ENCODE results near the gene DDX11.
"Not testable (repeated sequence)": the region's sequence is repeated elsewhere in the genome, so short reads cannot be mapped to it uniquely, and the experiment has no call there.

Gene DDX11

GRCh38 chr12:31070971-31071740, 2.5 kb upstream of the DDX11 start:
- peak; percentile 37 for DNase-seq

- peak; percentile 52 for DNase-seq
These were observed 698 bp upstream of the DDX11 start for GRCh38 chr12:31072962-31073361.

GRCh38 chr12:31074333-31074874, 744 bp downstream of the DDX11 start:
- not testable (repeated sequence) for DNase-seq

- DNase-seq: peak; percentile 24
These were observed 2.5 kb downstream of the DDX11 start for GRCh38 chr12:31076150-31076549.

GRCh38 chr12:31077095-31077494, 3.4 kb downstream of the DDX11 start:
- peak; percentile 49 for DNase-seq

- DNase-seq: peak; percentile 50
These were observed 4.3 kb downstream of the DDX11 start for GRCh38 chr12:31077998-31078397.

- DNase-seq: peak; percentile 35
These were observed 5.8 kb downstream of the DDX11 start for GRCh38 chr12:31079421-31079820.

GRCh38 chr12:31080221-31080620, 6.6 kb downstream of the DDX11 start:
- peak; percentile 94 for DNase-seq

GRCh38 chr12:31081274-31081673, 7.6 kb downstream of the DDX11 start:
- peak; percentile 38 for DNase-seq

GRCh38 chr12:31084241-31084640, 10.6 kb downstream of the DDX11 start:
- DNase-seq: peak; percentile 35

- DNase-seq: not testable (repeated sequence)
These were observed 12.4 kb downstream of the DDX11 start for GRCh38 chr12:31086032-31086431.

- peak; percentile 38 for DNase-seq
These were observed 13.8 kb downstream of the DDX11 start for GRCh38 chr12:31087486-31087885.

GRCh38 chr12:31087956-31088355, 14.3 kb downstream of the DDX11 start:
- peak; percentile 38 for DNase-seq

- peak; percentile 40 for DNase-seq
These were observed 15.4 kb downstream of the DDX11 start for GRCh38 chr12:31089072-31089471.

- peak; percentile 49 for DNase-seq
These were observed 18.0 kb downstream of the DDX11 start for GRCh38 chr12:31091629-31092028.

GRCh38 chr12:31092718-31093117, 19.1 kb downstream of the DDX11 start:
- peak; percentile 45 for DNase-seq

- DNase-seq: peak; percentile 45
These were observed 21.6 kb downstream of the DDX11 start for GRCh38 chr12:31095080-31095860.

GRCh38 chr12:31096251-31097065, 22.8 kb downstream of the DDX11 start:
- peak; percentile 58 for DNase-seq

- not testable (repeated sequence) for DNase-seq
These were observed 24.2 kb downstream of the DDX11 start for GRCh38 chr12:31097819-31098218.

GRCh38 chr12:31098363-31098762, 24.7 kb downstream of the DDX11 start:
- not testable (repeated sequence) for DNase-seq

GRCh38 chr12:31098771-31099170, 25.1 kb downstream of the DDX11 start:
- not testable (repeated sequence) for DNase-seq

GRCh38 chr12:31099434-31099833, 25.8 kb downstream of the DDX11 start:
- DNase-seq: not testable (repeated sequence)

Data from islet precursor cell (in vitro differentiated cells).